ENCODE data around the gene NMRK2. TPM values are rescaled to one million over a fixed set of nuclear protein-coding genes. Genes with fewer than 3 reads are reported as not detected.

Gene NMRK2
- total and polyA plus RNA-seq, 4 donors, result 0.13 to 1.0 (median 0.26) TPM; not detected in 1

DNA sequence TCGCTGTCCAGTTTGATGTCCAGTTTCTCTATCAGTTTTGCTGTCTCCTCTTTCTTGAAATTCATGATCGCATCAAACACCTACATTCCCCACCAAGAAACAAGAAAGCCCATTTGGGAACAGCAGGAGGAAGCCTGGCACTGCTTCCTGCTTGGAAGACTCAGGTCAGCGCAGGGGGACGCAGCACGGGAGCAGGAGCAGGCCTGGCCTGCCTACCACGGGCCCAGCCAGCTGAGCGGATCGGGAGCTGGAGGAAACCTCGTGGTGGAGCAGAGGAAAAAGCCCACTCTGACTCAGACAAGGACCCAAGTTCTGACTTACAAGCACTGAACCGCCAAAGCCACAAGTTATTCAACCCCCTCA lies 48.5 kb downstream of the NMRK2 start:
- DNase-seq (no peak), ATAC-seq (ENCODE audit: insufficient read depth, low FRiP score) (no peak)
- peaks cover 0 to 21% (median 10%) of the 10 kb centered on the region in 5 donors for H3K4me1 ChIP-seq (ENCODE audit: control insufficient read depth in 5 of 5, insufficient read depth in 5 of 5, low read length in 5 of 5)
- H3K4me3 ChIP-seq, result no peak overlapping the region
- TF ChIP-seq, protein P1, sequence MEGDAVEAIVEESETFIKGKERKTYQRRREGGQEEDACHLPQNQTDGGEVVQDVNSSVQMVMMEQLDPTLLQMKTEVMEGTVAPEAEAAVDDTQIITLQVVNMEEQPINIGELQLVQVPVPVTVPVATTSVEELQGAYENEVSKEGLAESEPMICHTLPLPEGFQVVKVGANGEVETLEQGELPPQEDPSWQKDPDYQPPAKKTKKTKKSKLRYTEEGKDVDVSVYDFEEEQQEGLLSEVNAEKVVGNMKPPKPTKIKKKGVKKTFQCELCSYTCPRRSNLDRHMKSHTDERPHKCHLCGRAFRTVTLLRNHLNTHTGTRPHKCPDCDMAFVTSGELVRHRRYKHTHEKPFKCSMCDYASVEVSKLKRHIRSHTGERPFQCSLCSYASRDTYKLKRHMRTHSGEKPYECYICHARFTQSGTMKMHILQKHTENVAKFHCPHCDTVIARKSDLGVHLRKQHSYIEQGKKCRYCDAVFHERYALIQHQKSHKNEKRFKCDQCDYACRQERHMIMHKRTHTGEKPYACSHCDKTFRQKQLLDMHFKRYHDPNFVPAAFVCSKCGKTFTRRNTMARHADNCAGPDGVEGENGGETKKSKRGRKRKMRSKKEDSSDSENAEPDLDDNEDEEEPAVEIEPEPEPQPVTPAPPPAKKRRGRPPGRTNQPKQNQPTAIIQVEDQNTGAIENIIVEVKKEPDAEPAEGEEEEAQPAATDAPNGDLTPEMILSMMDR (IDR thresholded peaks at IDR 0.05; ENCODE audit: control extremely low read depth, extremely low read depth), result no peak
- H3K36me3 ChIP-seq (ENCODE audit: control insufficient read depth in 4 of 4, insufficient read depth in 4 of 4, low read length in 4 of 4), result peaks cover 42 to 75% (median 63%) of the 10 kb centered on the region in 4 donors
- no peaks in the 10 kb centered on the region for H3K9me3 ChIP-seq (ENCODE audit: control insufficient read depth in 4 of 4, insufficient read depth in 3 of 4, low read length in 3 of 4)
- H3K9ac ChIP-seq (ENCODE audit: insufficient read depth in 1 of 2, low read length in 2 of 2), result no peak overlapping the region
- 88 to 90% methylated on average over 10 of the region's 10 CpGs for WGBS, 2 donors
- H3K27ac ChIP-seq (ENCODE audit: low read depth in 1 of 2, low read length in 1 of 2), result no peak overlapping the region
- no peaks in the 10 kb centered on the region for H3K27me3 ChIP-seq (ENCODE audit: control insufficient read depth in 3 of 3, insufficient read depth in 3 of 3, low read length in 2 of 3)

DNA sequence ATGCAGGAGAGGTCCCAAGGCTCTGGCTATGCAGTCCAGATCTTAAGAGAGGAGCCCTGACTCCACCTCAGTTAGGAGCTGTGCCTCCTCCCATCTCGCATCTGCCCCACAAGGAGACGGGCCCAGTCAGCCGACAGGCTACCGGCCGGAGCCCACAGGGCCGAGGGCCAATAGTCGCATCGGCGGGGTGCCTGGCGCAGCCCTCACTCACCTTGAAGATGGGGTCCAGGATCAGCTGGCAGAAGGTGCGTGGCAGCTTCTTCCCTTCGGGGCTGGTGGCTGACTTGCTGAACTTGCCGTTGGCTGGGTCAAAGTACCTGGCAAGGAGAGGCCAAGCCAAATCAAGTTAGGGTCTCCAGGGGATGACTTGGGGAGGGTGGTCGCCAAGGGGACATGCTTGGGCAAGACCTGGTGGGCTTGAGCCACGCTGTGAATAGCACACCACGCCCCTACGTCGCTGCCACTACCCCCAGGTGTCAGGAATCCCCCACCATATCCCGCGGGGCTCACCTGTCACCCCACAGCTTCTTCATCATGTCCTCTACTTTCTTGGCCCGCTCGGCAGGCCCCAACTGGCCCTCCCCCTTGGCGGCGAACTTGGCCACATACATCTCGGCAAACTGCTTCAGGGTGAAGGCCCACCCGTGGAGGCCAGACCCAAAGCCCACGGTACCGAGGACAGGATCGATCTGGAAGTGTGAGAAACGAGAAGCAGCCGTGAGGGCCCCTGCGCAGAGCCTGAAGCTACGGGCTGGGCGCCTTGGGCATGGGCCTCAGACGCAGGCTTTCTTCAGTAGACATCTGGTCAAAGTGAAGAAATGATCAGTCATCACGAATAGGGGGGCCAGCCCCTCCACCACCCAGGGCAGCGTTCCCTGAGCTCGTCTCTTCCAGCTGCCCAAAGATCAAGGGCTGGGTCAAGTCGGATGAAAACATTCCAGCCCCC lies 49.1 kb downstream of the NMRK2 start:
- DNase-seq, result no peak
- TF ChIP-seq, protein P1 (IDR thresholded peaks at IDR 0.05; ENCODE audit: control extremely low read depth, extremely low read depth), result no peak
- Histone ChIP-seq H3K36me3 (ENCODE audit: control insufficient read depth in 4 of 4, insufficient read depth in 4 of 4, low read length in 4 of 4) (peaks cover 42 to 69% (median 58%) of the 10 kb centered on the region in 4 donors), H3K4me3 (no peak overlapping the region), H3K4me1 (ENCODE audit: control insufficient read depth in 5 of 5, insufficient read depth in 5 of 5, low read length in 5 of 5) (peaks cover 0 to 25% (median 13%) of the 10 kb centered on the region in 5 donors), H3K9me3 (ENCODE audit: control insufficient read depth in 4 of 4, insufficient read depth in 3 of 4, low read length in 3 of 4) (no peaks in the 10 kb centered on the region), H3K9ac (ENCODE audit: insufficient read depth in 1 of 2, low read length in 2 of 2) (no peak overlapping the region), H3K27me3 (ENCODE audit: control insufficient read depth in 3 of 3, insufficient read depth in 3 of 3, low read length in 2 of 3) (no peaks in the 10 kb centered on the region), H3K27ac (ENCODE audit: low read depth in 1 of 2, low read length in 1 of 2) (no peak overlapping the region)
- ATAC-seq (ENCODE audit: insufficient read depth, low FRiP score), result no peak
- 91 to 92% methylated on average over 39 of the region's 39 CpGs for WGBS, 2 donors

DNA sequence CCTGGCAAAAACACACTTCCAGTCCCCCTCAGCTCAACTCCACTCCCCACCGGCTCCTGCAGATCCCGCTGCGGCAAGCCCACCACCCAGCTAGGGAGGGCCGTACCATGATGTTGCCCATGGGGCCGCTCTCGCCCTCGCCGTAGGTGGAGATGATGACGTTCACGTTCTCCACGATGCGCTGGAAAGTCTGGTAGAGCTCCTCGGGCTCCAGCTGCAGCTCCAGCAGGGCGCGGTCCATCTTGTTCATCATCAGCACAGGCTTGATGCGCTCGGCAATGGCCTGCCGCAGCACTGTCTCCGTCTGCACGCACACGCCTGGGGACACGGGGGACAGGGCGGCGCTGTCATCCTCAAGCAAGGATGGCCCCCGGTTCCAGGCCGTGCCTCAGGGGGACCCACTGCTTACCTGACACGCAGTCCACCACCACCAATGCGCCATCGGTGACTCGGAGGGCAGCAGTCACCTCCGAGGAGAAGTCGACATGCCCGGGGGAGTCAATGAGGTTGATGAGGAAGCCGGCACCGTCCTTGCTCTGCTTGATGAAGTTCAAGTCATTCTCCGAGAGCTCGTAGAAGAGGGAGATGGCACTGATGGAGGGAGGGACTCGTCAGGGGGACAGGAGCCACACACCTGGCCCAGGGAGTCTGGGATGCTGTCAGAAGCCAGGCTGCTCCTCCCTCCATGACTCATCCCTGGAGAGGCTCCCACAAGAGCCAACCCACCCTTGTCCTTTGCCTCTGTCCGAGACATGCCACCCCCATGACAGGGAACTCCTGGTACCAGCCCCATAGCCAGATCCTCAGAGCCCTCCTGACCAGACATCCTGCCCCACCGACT lies 50.1 kb downstream of the NMRK2 start:
- Histone ChIP-seq H3K4me3 (no peak overlapping the region), H3K9ac (ENCODE audit: insufficient read depth in 1 of 2, low read length in 2 of 2) (peak overlapping the region in 1 of 2 donors; percentile 97), H3K27me3 (ENCODE audit: control insufficient read depth in 3 of 3, insufficient read depth in 3 of 3, low read length in 2 of 3) (peaks cover 0 to 2% (median 0%) of the 10 kb centered on the region in 3 donors), H3K27ac (ENCODE audit: low read depth in 1 of 2, low read length in 1 of 2) (no peak overlapping the region), H3K9me3 (ENCODE audit: control insufficient read depth in 4 of 4, insufficient read depth in 3 of 4, low read length in 3 of 4) (no peaks in the 10 kb centered on the region), H3K36me3 (ENCODE audit: control insufficient read depth in 4 of 4, insufficient read depth in 4 of 4, low read length in 4 of 4) (peaks cover 37 to 60% (median 49%) of the 10 kb centered on the region in 4 donors), H3K4me1 (ENCODE audit: control insufficient read depth in 5 of 5, insufficient read depth in 5 of 5, low read length in 5 of 5) (peaks cover 0 to 25% (median 13%) of the 10 kb centered on the region in 5 donors)
- no peak for DNase-seq
- no peak for ATAC-seq (ENCODE audit: insufficient read depth, low FRiP score)
- TF ChIP-seq, protein P1 (IDR thresholded peaks at IDR 0.05; ENCODE audit: control extremely low read depth, extremely low read depth), result no peak
- WGBS, 2 donors, result 89 to 91% methylated on average over 40 of the region's 40 CpGs

All from lung (tissue), 12 donors.